ENCODE measurements around the gene AKAP5.

Gene AKAP5

GRCh38 chr14:64465831-64466554 is 694 bp downstream of the AKAP5 start:
- H4K91ac ChIP-seq (ENCODE audit: low read depth, low read length) = peak overlapping the region; percentile 61
- H3K23ac ChIP-seq (ENCODE audit: low read length) = no peak overlapping the region
- H3K79me2 ChIP-seq (ENCODE audit: control insufficient read depth, insufficient read depth, low read length, poor library complexity) = no peaks in the 10 kb centered on the region
- H3K27ac ChIP-seq (ENCODE audit: low read depth, low read length) = peak overlapping the region; percentile 37
- peak overlapping the region; percentile 86 for H3K14ac ChIP-seq (ENCODE audit: low read length)
- H2BK12ac ChIP-seq (ENCODE audit: low read length) = no peak overlapping the region
- H3K79me1 ChIP-seq (ENCODE audit: low read length) = peaks cover 5% of the 10 kb centered on the region
- H3K4me1 ChIP-seq (ENCODE audit: control insufficient read depth in 1 of 2, insufficient read depth in 2 of 2, low read length in 2 of 2) = peaks cover 0 to 3% of the 10 kb centered on the region in 2 experiments
- H3K4me3 ChIP-seq (ENCODE audit: low read depth, low read length) = peak overlapping the region; percentile 83
- no peak overlapping the region for H2BK120ac ChIP-seq (ENCODE audit: insufficient read depth, low read length, poor library complexity)
- DNase-seq = peak; percentile 52 to 84
- H3K9ac ChIP-seq (ENCODE audit: low read length) = peak overlapping the region; percentile 71
- WGBS (ENCODE audit: extremely low coverage, insufficient coverage, insufficient read length) = no CpG with 5 or more reads among the region's 15 CpGs
- no peak overlapping the region for H2AK5ac ChIP-seq (ENCODE audit: low read length)
- peak overlapping the region; percentile 97 for H3K4me2 ChIP-seq (ENCODE audit: low read length)
- peak overlapping the region; percentile 84 for H3K18ac ChIP-seq (ENCODE audit: low read length)
- H2AFZ ChIP-seq (ENCODE audit: insufficient read depth, low read length, poor library complexity) = peak overlapping the region; percentile 92
- H3K9me3 ChIP-seq (ENCODE audit: insufficient read depth, low read depth, low read length) = no peaks in the 10 kb centered on the region
- H3K36me3 ChIP-seq (ENCODE audit: control insufficient read depth in 1 of 2, insufficient read depth in 2 of 2, low read length in 2 of 2) = peaks cover 0 to 2% of the 10 kb centered on the region in 2 experiments
- peak overlapping the region; percentile 59 for H4K12ac ChIP-seq (ENCODE audit: low read depth, low read length)
- peak overlapping the region; percentile 84 for H4K8ac ChIP-seq (ENCODE audit: low read depth, low read length)
- H2BK5ac ChIP-seq (ENCODE audit: low read depth, low read length, poor library complexity) = peak overlapping the region; percentile 71
- no peaks in the 10 kb centered on the region for H3K27me3 ChIP-seq (ENCODE audit: insufficient read depth, low read length)
- peak overlapping the region; percentile 73 for H3K4ac ChIP-seq (ENCODE audit: low read depth, low read length)

DNA sequence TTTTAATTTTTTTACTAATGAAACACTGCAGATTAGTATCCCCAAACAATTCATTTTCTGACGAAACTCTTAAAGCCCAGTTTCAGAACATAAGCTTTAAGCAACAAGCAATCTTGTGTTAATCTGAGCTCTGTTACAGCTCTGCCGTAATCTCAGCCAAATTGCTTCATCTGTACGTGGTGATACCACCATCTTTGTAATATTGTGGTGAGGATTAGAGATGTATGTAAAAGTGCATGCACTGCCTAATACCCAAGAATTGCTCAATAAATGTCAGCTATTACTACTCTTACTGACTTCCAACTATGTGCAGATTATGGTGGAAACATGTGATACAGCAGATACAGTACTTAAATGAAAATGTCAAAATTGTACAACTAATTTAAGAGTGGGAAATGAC is 1.8 kb downstream of the AKAP5 start:
- no CpG with 5 or more reads among the region's 3 CpGs for WGBS (ENCODE audit: extremely low coverage, insufficient coverage, insufficient read length)
- H3K36me3 ChIP-seq (ENCODE audit: control insufficient read depth in 1 of 2, insufficient read depth in 2 of 2, low read length in 2 of 2) = peaks cover 0 to 2% of the 10 kb centered on the region in 2 experiments
- no peak overlapping the region for H2AK5ac ChIP-seq (ENCODE audit: low read length)
- no peak overlapping the region for H3K4me3 ChIP-seq (ENCODE audit: low read depth, low read length)
- H2BK12ac ChIP-seq (ENCODE audit: low read length) = no peak overlapping the region
- H2AFZ ChIP-seq (ENCODE audit: insufficient read depth, low read length, poor library complexity) = no peak overlapping the region
- H3K79me2 ChIP-seq (ENCODE audit: control insufficient read depth, insufficient read depth, low read length, poor library complexity) = no peaks in the 10 kb centered on the region
- H3K18ac ChIP-seq (ENCODE audit: low read length) = no peak overlapping the region
- no peak overlapping the region for H2BK5ac ChIP-seq (ENCODE audit: low read depth, low read length, poor library complexity)
- peaks cover 0 to 3% of the 10 kb centered on the region in 2 experiments for H3K4me1 ChIP-seq (ENCODE audit: control insufficient read depth in 1 of 2, insufficient read depth in 2 of 2, low read length in 2 of 2)
- no peaks in the 10 kb centered on the region for H3K27me3 ChIP-seq (ENCODE audit: insufficient read depth, low read length)
- no peak overlapping the region for H3K4me2 ChIP-seq (ENCODE audit: low read length)
- no peak overlapping the region for H3K9ac ChIP-seq (ENCODE audit: low read length)
- no peak overlapping the region for H3K27ac ChIP-seq (ENCODE audit: low read depth, low read length)
- H4K91ac ChIP-seq (ENCODE audit: low read depth, low read length) = no peak overlapping the region
- no peak overlapping the region for H3K23ac ChIP-seq (ENCODE audit: low read length)
- no peak overlapping the region for H4K12ac ChIP-seq (ENCODE audit: low read depth, low read length)
- no peaks in the 10 kb centered on the region for H3K9me3 ChIP-seq (ENCODE audit: insufficient read depth, low read depth, low read length)
- no peak overlapping the region for H4K8ac ChIP-seq (ENCODE audit: low read depth, low read length)
- H2BK120ac ChIP-seq (ENCODE audit: insufficient read depth, low read length, poor library complexity) = no peak overlapping the region
- H3K14ac ChIP-seq (ENCODE audit: low read length) = no peak overlapping the region
- H3K4ac ChIP-seq (ENCODE audit: low read depth, low read length) = no peak overlapping the region
- peak; percentile 35 to 82 for DNase-seq
- H3K79me1 ChIP-seq (ENCODE audit: low read length) = peaks cover 5% of the 10 kb centered on the region

DNA sequence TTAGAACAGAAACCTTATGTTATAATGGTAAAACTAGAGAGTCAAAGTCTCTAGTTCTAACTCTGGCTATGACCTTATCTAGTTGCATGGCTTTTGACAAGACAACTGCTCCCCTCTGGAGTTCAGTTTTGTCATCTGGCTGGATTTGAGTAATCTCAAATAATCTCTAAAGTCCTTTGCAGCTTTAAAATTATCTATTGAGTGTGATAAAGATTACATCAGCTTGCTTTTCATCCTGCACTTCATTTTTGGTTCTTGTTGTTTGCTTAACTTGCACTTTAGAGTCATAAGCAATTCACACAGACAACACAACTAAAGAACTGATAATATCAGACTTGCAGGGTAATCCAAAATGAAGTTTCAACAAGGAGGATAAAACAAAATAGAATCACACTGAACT is 2.3 kb downstream of the AKAP5 start:
- no peak overlapping the region for H3K4ac ChIP-seq (ENCODE audit: low read depth, low read length)

GRCh38 chr14:64468451-64468850 is 3.2 kb downstream of the AKAP5 start:
- no peaks in the 10 kb centered on the region for H3K9me3 ChIP-seq (ENCODE audit: insufficient read depth, low read depth, low read length)
- H2BK120ac ChIP-seq (ENCODE audit: insufficient read depth, low read length, poor library complexity) = no peak overlapping the region
- H4K91ac ChIP-seq (ENCODE audit: low read depth, low read length) = no peak overlapping the region
- H2AFZ ChIP-seq (ENCODE audit: insufficient read depth, low read length, poor library complexity) = no peak overlapping the region
- no peak overlapping the region for H4K8ac ChIP-seq (ENCODE audit: low read depth, low read length)
- H3K14ac ChIP-seq (ENCODE audit: low read length) = no peak overlapping the region
- no peak for DNase-seq
- H3K18ac ChIP-seq (ENCODE audit: low read length) = no peak overlapping the region
- H3K79me2 ChIP-seq (ENCODE audit: control insufficient read depth, insufficient read depth, low read length, poor library complexity) = no peaks in the 10 kb centered on the region
- WGBS (ENCODE audit: extremely low coverage, insufficient coverage, insufficient read length) = no CpG with 5 or more reads among the region's 3 CpGs
- H3K4me1 ChIP-seq (ENCODE audit: control insufficient read depth in 1 of 2, insufficient read depth in 2 of 2, low read length in 2 of 2) = peaks cover 0 to 3% of the 10 kb centered on the region in 2 experiments
- no peak overlapping the region for H2BK12ac ChIP-seq (ENCODE audit: low read length)
- H3K9ac ChIP-seq (ENCODE audit: low read length) = no peak overlapping the region
- peaks cover 0 to 2% of the 10 kb centered on the region in 2 experiments for H3K36me3 ChIP-seq (ENCODE audit: control insufficient read depth in 1 of 2, insufficient read depth in 2 of 2, low read length in 2 of 2)
- H4K12ac ChIP-seq (ENCODE audit: low read depth, low read length) = no peak overlapping the region
- no peak overlapping the region for H3K4me2 ChIP-seq (ENCODE audit: low read length)
- no peak overlapping the region for H2BK5ac ChIP-seq (ENCODE audit: low read depth, low read length, poor library complexity)
- no peak overlapping the region for H3K4me3 ChIP-seq (ENCODE audit: low read depth, low read length)
- no peak overlapping the region for H3K4ac ChIP-seq (ENCODE audit: low read depth, low read length)
- H2AK5ac ChIP-seq (ENCODE audit: low read length) = no peak overlapping the region
- H3K23ac ChIP-seq (ENCODE audit: low read length) = no peak overlapping the region
- no peaks in the 10 kb centered on the region for H3K27me3 ChIP-seq (ENCODE audit: insufficient read depth, low read length)
- H3K79me1 ChIP-seq (ENCODE audit: low read length) = peaks cover 5% of the 10 kb centered on the region
- no peak overlapping the region for H3K27ac ChIP-seq (ENCODE audit: low read depth, low read length)

More for the DNA sequence above, 2.3 kb downstream of the AKAP5 start:
- no peak overlapping the region for H2BK5ac ChIP-seq (ENCODE audit: low read depth, low read length, poor library complexity)
- H2AFZ ChIP-seq (ENCODE audit: insufficient read depth, low read length, poor library complexity) = no peak overlapping the region
- no peak overlapping the region for H4K12ac ChIP-seq (ENCODE audit: low read depth, low read length)
- no peaks in the 10 kb centered on the region for H3K27me3 ChIP-seq (ENCODE audit: insufficient read depth, low read length)
- no peak overlapping the region for H3K23ac ChIP-seq (ENCODE audit: low read length)
- H3K4me2 ChIP-seq (ENCODE audit: low read length) = no peak overlapping the region
- H3K4me1 ChIP-seq (ENCODE audit: control insufficient read depth in 1 of 2, insufficient read depth in 2 of 2, low read length in 2 of 2) = peaks cover 0 to 3% of the 10 kb centered on the region in 2 experiments
- H3K27ac ChIP-seq (ENCODE audit: low read depth, low read length) = no peak overlapping the region
- H3K9ac ChIP-seq (ENCODE audit: low read length) = no peak overlapping the region
- no peak overlapping the region for H2AK5ac ChIP-seq (ENCODE audit: low read length)
- H4K8ac ChIP-seq (ENCODE audit: low read depth, low read length) = no peak overlapping the region
- no peaks in the 10 kb centered on the region for H3K79me2 ChIP-seq (ENCODE audit: control insufficient read depth, insufficient read depth, low read length, poor library complexity)
- no peak overlapping the region for H2BK120ac ChIP-seq (ENCODE audit: insufficient read depth, low read length, poor library complexity)
- no peak for DNase-seq
- no peak overlapping the region for H3K14ac ChIP-seq (ENCODE audit: low read length)
- no peak overlapping the region for H4K91ac ChIP-seq (ENCODE audit: low read depth, low read length)
- H2BK12ac ChIP-seq (ENCODE audit: low read length) = no peak overlapping the region
- no peak overlapping the region for H3K18ac ChIP-seq (ENCODE audit: low read length)
- H3K79me1 ChIP-seq (ENCODE audit: low read length) = peaks cover 5% of the 10 kb centered on the region
- H3K36me3 ChIP-seq (ENCODE audit: control insufficient read depth in 1 of 2, insufficient read depth in 2 of 2, low read length in 2 of 2) = peaks cover 0 to 2% of the 10 kb centered on the region in 2 experiments
- H3K4me3 ChIP-seq (ENCODE audit: low read depth, low read length) = no peak overlapping the region
- no peaks in the 10 kb centered on the region for H3K9me3 ChIP-seq (ENCODE audit: insufficient read depth, low read depth, low read length)

Data from trophoblast cell (in vitro differentiated cells and primary cell).